Left renal pelvis (tissue), 4 donors: ENCODE data around the gene CFAP69. TPM values are rescaled to one million over a fixed set of nuclear protein-coding genes. Genes with fewer than 3 reads are reported as not detected.

Experiments
- DNase-seq, 4 donors: peaks; one replicate each; pipeline ENCODE4 v3.0.0-alpha.2; 2013; ENCODE audit warnings: low read depth in 4 of 4, low spot score in 3 of 4
- polyA plus RNA-seq, 4 donors: library from polyadenylated mRNA; unstranded; fragments of 120-200 nt; gene quantifications; one replicate each; pipeline ENCODE4 v1.2.1, GENCODE V29; 2013; ENCODE audit not compliant: insufficient read length in 4 of 4

The CFAP69 gene, protein sequence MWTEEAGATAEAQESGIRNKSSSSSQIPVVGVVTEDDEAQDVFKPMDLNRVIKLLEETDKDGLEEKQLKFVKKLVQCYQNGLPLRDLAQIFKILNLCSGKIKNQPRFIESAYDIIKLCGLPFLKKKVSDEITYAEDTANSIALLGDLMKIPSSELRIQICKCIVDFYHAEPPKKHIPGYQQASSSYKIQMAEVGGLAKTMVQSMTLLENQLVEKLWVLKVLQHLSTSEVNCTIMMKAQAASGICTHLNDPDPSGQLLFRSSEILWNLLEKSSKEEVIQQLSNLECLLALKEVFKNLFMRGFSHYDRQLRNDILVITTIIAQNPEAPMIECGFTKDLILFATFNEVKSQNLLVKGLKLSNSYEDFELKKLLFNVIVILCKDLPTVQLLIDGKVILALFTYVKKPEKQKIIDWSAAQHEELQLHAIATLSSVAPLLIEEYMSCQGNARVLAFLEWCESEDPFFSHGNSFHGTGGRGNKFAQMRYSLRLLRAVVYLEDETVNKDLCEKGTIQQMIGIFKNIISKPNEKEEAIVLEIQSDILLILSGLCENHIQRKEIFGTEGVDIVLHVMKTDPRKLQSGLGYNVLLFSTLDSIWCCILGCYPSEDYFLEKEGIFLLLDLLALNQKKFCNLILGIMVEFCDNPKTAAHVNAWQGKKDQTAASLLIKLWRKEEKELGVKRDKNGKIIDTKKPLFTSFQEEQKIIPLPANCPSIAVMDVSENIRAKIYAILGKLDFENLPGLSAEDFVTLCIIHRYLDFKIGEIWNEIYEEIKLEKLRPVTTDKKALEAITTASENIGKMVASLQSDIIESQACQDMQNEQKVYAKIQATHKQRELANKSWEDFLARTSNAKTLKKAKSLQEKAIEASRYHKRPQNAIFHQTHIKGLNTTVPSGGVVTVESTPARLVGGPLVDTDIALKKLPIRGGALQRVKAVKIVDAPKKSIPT
- 10 to 100 TPM in 3 of 4 donors, 1 to 10 TPM in 1; 6.6 to 20.8 (median 18.4) TPM for polyA plus RNA-seq

DNA sequence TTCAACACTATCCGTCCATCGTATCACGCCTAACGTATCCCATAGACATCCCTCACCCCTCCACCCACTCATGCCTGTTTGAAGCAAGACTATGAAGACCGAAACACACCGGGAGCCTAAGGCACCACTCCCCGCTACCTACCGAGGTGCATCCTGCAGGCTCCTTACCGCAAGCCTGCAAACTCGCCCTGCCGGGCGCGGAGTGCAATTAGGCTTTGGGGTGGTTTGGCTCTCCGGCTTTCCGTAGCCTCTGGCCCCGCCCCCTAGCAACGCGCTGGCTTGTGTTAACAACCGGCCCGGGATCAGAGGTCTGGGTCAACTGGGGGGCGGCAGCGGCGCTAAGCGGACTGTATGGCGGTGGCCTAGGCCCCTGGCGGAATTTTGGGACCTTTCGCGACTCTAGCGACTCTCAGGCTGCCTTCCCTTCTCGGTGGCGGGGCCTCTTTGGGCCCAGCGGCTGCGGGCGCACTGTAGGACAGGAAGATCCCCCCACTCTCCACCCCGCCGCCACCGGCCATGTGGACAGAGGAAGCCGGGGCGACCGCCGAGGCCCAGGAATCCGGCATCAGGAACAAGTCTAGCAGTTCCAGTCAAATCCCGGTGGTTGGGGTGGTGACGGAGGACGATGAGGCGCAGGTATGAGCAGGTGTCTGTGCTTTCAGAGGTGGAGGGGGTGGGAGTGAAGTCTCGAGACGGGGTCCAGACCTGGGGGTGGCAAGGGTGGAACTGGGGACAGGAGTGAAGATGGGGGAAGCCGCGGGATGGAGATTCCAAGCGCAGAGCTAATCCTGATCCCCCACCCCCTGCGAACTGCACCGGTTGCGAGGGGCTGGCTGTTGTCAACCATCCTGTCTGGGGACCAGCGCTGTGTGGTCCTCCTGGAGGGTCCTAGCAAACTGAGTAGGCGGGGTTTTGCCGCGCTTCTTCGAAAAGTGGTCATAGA lies at the start of gene CFAP69:
CFAP69 (plus strand) TSS at position 266 of the 943 bp plus-strand sequence; CDS start at position 517, 251 bp downstream.
- DNase-seq, result peak; percentile 82 to 85 (median 83)

DNA sequence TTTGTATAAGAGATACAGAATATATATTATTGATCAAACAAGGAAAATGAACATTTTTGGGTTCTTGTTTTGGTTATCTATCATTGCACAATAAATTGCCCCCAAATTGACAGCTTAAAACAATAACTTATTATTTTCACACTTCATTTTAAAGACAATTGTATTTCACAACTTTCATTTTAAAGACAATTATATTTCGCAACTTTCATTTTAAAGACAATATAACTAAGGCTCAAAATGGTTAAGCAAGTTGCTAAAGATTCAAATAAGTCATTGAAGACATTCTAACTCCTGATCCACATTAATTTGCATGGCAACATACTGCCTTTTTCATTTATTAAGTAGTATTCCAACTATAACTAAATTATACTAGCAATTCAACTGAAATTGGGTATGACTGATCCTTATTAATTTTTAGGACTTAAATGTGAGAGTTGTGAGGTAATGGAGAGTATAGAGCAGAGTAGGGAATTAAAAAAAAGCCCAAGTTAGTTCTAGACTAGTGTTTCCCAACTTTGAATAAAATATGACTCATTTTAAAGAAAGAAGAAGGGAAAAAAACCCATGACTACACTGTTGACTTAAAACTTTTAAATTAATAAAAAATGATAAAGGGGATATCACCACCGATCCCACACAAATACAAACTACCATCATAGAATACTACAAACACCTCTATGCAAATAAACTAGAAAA lies 43.3 kb upstream of the CFAP69 start:
- DNase-seq, result no peak

- no peak for DNase-seq
Measured at GRCh38 chr7:90207956-90208355, 37.0 kb upstream of the CFAP69 start.

GRCh38 chr7:90209776-90210175 lies 35.2 kb upstream of the CFAP69 start:
- DNase-seq, result no peak

GRCh38 chr7:90210475-90210874 lies 34.5 kb upstream of the CFAP69 start:
- no peak for DNase-seq

- peak in 1 of 4 donors; percentile 23 for DNase-seq
Measured at GRCh38 chr7:90210981-90211380, 34.0 kb upstream of the CFAP69 start.

DNA sequence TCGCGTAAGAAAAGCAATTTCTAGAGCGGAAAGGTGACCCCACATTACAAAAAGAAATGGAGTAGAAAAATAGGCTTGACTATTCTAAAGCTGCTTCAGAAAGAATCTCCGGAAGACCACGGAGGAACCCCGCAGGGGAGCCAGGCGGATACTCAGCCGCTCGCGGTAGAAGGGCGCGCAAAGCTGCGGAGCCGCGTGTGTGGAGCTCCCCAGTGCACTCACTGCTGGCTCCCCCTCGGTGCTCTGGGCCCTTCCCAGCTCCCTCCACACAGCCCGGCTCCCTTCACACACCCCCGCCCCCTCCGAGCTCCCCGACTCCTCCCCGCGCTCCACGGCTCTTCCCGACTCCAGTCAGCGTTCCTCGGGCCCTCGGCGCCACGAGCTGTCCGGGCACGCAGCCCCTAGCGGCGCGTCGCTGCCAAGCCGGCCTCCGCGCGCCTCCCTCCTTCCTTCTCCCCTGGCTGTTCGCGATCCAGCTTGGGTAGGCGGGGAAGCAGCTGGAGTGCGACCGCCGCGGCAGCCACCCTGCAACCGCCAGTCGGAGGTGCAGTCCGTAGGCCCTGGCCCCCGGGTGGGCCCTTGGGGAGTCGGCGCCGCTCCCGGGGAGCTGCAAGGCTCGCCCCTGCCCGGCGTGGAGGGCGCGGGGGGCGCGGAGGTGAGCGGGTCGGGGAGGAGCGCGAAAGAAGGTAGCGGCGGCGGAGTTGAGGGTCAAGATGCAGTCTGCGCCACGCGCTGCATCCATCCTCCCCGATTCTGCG lies 33.4 kb upstream of the CFAP69 start, which contains the start of gene STEAP2:
STEAP2 (plus strand) TSS at position 350 of the 758 bp plus-strand sequence. CDS start 13,343 bp downstream, outside the sequence.
- peak; percentile 73 to 82 (median 73) for DNase-seq

DNA sequence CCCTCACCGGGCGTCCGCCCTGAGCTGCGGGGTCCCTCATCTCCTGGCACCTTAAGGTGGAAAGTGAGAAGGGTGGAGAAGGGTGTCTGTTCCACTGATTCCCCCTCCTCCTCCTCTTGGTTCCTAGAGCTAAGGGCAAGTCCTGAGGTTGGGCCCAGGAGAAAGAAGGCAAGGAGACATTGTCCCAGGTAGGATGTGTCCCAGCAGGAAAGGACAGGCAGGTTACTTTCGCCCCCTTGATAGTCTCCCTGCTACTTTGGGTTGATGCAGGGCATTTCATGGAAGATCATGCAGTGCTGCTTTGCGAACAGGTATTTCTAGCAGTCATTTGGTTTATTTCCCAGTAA lies 32.9 kb upstream of the CFAP69 start:
- DNase-seq, result peak in 1 of 4 donors; percentile 18

GRCh38 chr7:90213521-90213920 lies 31.5 kb upstream of the CFAP69 start:
- no peak for DNase-seq

DNA sequence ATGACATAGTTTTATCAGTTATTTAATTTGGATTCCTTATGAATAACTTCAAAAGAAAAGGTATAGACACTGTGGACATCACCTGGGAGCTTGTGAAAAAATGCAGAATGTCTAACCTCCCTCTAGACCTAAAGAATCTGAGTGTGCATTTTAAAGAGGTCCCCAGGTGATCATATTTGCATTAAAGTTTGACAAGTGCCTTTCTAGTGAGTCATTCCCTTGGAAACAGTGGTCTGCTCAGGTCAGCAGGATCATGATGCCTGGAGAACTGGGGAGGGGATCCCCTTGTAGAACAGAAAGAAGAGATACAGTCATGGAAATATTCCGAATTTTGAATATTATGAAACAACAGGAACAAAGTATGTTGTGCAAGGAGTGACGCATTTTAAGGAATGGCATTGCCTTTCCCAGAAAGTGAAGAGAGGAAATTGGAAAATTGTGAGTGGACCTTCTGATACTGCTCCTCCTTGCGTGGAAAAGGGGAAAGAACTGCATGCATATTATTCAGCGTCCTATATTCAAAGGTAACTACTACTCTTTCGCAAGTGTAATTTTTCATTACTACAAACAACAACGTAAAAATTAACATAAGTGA lies 28.8 kb upstream of the CFAP69 start:
- no peak for DNase-seq

DNA sequence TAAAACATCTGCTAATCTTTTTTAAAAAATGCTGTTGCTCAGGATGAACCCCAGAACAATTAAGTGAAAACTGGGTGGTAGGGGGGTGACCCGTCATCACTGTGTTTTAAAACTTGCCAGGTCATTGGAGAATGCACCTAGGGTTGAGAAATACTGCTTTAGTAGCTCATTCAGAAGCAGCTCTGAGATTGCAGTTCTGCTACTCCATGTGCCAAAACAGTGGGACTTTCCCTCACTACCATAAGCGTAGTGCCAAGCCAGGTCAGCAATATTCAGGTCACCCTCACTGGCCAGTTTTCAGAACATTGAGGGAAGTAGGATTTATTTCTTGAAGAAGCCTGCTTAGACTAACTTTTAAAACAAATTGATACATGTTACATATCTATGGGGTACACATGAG lies 28.2 kb upstream of the CFAP69 start:
- no peak for DNase-seq

DNA sequence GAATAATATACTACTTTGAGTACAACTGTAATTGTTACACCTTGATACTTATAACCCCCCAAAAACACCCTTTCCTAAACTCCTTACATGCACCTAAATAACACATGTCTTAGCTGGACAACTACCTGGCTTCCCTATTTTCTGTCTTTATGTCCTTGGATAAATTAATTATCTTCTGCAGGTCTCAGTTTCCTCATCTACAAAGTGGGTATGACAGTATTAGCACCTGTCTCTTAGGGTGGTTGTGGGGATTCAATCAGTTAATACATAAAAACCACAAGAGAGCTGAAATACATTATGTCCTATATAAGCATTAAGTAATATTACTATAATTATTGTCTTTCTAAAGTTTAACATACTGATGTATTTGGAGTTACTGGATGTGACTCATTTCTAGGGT lies 22.6 kb upstream of the CFAP69 start:
- no peak for DNase-seq

- DNase-seq, result no peak
Measured at GRCh38 chr7:90222811-90223725, 21.9 kb upstream of the CFAP69 start.

DNA sequence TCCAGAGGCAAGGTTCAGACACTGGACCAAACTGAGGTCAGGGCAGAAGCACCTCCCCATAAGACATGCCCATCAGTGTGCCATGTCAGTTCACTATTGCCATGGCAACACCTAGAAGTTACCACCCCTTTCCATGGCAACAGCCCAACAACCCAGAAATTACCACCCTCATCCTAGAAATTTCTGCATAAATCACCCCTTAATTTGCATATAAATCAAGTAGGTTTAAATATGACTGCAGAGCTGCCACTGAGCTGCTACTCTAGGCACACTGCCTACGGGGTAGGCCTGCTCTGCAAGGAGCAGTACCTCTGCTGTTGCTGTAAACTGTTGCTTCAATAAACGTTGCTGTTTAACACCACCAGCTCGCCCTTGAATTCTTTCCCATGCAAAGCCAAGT lies 20.8 kb upstream of the CFAP69 start:
- no peak for DNase-seq

GRCh38 chr7:90225181-90225580 lies 19.8 kb upstream of the CFAP69 start:
- no peak for DNase-seq

DNA sequence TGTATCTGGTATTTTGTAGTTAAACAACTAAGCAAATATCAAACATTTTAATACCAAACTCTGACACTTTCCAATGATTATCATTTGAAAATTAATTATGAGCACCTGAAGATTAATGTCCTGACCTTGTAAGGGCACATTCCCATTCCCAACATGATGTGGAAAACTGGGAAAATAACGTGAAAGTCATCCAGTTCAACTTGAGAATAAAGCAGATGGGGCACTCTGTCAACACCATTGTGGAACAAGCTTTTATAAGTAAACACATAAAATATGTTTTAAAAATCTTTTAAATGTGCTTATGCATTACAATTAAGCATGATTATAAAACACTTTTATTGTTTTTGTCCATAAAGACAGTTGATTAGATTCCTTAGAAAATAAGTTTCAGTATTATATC lies 19.4 kb upstream of the CFAP69 start:
- DNase-seq, result no peak

- no peak for DNase-seq
Measured at GRCh38 chr7:90227259-90227658, 17.7 kb upstream of the CFAP69 start.
